Measurements from ENCODE around the gene ARG2. TPM values are rescaled to one million over a fixed set of nuclear protein-coding genes. Genes with fewer than 3 reads are reported as not detected.

The ARG2 gene
- total and polyA plus RNA-seq, 9 of the 15 experiments (the other 6 are each of a cell fraction or from before 2014, with no cell fraction given) = 6.2 to 75.0 (median 17.8) TPM

DNA sequence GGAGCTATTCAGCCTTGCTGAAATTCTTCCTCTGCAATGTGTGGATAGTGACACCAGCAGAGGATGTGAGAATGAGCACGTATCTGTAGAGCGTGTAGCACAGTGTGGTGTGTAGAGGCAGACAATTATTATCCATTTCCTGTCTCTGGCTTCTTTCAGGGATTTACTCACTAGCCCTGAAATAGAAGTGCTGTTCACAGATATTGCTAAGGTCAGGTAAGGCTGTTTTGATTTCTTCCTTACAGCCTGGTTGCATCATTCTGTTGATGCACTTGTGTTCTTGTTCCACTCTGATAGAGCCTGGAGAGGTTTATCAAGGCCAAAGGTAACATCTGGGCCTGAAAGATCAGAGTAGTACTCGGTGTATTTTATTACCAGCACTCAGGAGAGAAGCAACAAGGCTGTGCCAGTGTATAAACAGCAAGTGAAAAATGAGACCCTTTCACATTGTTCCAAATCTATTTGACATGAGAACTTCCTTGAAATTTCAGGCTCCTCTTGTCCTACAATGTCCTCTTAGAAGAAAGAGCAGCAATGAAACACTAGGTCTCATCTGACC lies 16.7 kb downstream of the ARG2 start (continued):
- TF ChIP-seq ZNF695 (CRISPR knock-in tag; IDR thresholded peaks at IDR 0.05) = no peak
- no peak for TF ChIP-seq HDGF (IDR thresholded peaks at IDR 0.05)
- no peak for TF ChIP-seq KAT2B (IDR thresholded peaks at IDR 0.05; ENCODE audit: low read depth, low read length)
- peak; percentile 51; the same call in 1 of the 2 replicates for TF ChIP-seq MBD2 (IDR thresholded peaks at IDR 0.05; ENCODE audit: borderline replicate concordance, low read depth)
- TF ChIP-seq ZNF197 (CRISPR knock-in tag; IDR thresholded peaks at IDR 0.05; ENCODE audit: low read depth) = no peak
- TF ChIP-seq ZSCAN29 (IDR thresholded peaks at IDR 0.05) = no peak
- no peak for TF ChIP-seq ZNF707 (CRISPR knock-in tag; conservative IDR thresholded peaks at IDR 0.05)
- TF ChIP-seq ZNF311 (CRISPR knock-in tag; IDR thresholded peaks at IDR 0.05) = 0 out of 2 replicates have a peak, but pooled peaks have one; percentile 17
- no peak for TF ChIP-seq POLR3A (IDR thresholded peaks at IDR 0.05; ENCODE audit: borderline replicate concordance, extremely low read depth, insufficient read depth, insufficient read length)
- TF ChIP-seq IRF9 (tag; IDR thresholded peaks at IDR 0.05) = peak; percentile 96
- TF ChIP-seq CAMTA2 (CRISPR knock-in tag; conservative IDR thresholded peaks at IDR 0.05) = no peak
- TF ChIP-seq ZNF655 (CRISPR knock-in tag; IDR thresholded peaks at IDR 0.05) = no peak
- TF ChIP-seq, protein P1, sequence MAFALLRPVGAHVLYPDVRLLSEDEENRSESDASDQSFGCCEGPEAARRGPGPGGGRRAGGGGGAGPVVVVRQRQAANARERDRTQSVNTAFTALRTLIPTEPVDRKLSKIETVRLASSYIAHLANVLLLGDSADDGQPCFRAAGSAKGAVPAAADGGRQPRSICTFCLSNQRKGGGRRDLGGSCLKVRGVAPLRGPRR (CRISPR knock-in tag; IDR thresholded peaks at IDR 0.05) = no peak
- peak; percentile 97 for TF ChIP-seq PML (IDR thresholded peaks at IDR 0.05; ENCODE audit: low read length)
- no peak for TF ChIP-seq BMI1 (IDR thresholded peaks at IDR 0.05; ENCODE audit: low read length)
- TF ChIP-seq, protein P2, sequence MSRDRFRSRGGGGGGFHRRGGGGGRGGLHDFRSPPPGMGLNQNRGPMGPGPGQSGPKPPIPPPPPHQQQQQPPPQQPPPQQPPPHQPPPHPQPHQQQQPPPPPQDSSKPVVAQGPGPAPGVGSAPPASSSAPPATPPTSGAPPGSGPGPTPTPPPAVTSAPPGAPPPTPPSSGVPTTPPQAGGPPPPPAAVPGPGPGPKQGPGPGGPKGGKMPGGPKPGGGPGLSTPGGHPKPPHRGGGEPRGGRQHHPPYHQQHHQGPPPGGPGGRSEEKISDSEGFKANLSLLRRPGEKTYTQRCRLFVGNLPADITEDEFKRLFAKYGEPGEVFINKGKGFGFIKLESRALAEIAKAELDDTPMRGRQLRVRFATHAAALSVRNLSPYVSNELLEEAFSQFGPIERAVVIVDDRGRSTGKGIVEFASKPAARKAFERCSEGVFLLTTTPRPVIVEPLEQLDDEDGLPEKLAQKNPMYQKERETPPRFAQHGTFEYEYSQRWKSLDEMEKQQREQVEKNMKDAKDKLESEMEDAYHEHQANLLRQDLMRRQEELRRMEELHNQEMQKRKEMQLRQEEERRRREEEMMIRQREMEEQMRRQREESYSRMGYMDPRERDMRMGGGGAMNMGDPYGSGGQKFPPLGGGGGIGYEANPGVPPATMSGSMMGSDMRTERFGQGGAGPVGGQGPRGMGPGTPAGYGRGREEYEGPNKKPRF (IDR thresholded peaks at IDR 0.05; ENCODE audit: low read depth, low read length) = no peak
- TF ChIP-seq, protein P3, sequence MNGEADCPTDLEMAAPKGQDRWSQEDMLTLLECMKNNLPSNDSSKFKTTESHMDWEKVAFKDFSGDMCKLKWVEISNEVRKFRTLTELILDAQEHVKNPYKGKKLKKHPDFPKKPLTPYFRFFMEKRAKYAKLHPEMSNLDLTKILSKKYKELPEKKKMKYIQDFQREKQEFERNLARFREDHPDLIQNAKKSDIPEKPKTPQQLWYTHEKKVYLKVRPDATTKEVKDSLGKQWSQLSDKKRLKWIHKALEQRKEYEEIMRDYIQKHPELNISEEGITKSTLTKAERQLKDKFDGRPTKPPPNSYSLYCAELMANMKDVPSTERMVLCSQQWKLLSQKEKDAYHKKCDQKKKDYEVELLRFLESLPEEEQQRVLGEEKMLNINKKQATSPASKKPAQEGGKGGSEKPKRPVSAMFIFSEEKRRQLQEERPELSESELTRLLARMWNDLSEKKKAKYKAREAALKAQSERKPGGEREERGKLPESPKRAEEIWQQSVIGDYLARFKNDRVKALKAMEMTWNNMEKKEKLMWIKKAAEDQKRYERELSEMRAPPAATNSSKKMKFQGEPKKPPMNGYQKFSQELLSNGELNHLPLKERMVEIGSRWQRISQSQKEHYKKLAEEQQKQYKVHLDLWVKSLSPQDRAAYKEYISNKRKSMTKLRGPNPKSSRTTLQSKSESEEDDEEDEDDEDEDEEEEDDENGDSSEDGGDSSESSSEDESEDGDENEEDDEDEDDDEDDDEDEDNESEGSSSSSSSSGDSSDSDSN (IDR thresholded peaks at IDR 0.05; ENCODE audit: borderline replicate concordance in 1 of 2, low read depth in 2 of 2, low read length in 2 of 2) = peak; percentile 50; a peak in 1 of 4 replicates
- TF ChIP-seq RBM22 (IDR thresholded peaks at IDR 0.05; ENCODE audit: low read depth, low read length, poor library complexity, severe bottlenecking) = no peak
- no peak for TF ChIP-seq ZNF274 (IDR thresholded peaks at IDR 0.05; ENCODE audit: borderline replicate concordance, low read depth, low read length)
- no peak for TF ChIP-seq SMAD2 (IDR thresholded peaks at IDR 0.05; ENCODE audit: low read depth, low read length)
